ENCODE measurements around the gene RXFP2.

DNA sequence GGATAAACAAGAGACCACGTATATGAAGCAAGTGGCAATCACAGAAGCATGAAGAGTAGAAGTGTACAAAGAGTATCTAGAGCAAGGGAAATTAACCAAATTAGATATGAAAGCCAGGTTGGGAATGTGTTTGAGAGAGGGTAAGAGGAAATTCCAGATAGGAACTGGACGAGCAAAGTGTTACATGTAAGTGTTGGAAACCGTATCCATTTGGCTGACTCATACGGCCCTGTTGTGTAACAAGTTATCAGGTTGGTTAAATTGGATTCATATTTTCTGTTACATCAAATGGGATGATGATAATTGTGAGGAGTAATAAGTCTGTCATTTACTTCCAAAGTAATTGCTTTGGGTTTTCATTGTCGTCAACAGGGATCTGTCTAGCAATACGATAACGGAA lies 46.7 kb downstream of the RXFP2 start:
- TF ChIP-seq, protein P1, sequence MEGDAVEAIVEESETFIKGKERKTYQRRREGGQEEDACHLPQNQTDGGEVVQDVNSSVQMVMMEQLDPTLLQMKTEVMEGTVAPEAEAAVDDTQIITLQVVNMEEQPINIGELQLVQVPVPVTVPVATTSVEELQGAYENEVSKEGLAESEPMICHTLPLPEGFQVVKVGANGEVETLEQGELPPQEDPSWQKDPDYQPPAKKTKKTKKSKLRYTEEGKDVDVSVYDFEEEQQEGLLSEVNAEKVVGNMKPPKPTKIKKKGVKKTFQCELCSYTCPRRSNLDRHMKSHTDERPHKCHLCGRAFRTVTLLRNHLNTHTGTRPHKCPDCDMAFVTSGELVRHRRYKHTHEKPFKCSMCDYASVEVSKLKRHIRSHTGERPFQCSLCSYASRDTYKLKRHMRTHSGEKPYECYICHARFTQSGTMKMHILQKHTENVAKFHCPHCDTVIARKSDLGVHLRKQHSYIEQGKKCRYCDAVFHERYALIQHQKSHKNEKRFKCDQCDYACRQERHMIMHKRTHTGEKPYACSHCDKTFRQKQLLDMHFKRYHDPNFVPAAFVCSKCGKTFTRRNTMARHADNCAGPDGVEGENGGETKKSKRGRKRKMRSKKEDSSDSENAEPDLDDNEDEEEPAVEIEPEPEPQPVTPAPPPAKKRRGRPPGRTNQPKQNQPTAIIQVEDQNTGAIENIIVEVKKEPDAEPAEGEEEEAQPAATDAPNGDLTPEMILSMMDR (IDR thresholded peaks at IDR 0.05 in 8 of 11, conservative IDR thresholded peaks at IDR 0.05 in 3 of 11) = no peak
- TF ChIP-seq POLR2AphosphoS5 (IDR thresholded peaks at IDR 0.05) = no peak

Measured in spleen (tissue), 7 donors.